ENCODE results near the gene SH3PXD2A.
A peak's percentile ranks its signal among the peaks of the same experiment; 100 is the strongest.

SH3PXD2A gene

GRCh38 chr10:103570844-103571655 lies 284.3 kb downstream of the SH3PXD2A start:
- Histone ChIP-seq H3K36me3 (no peaks in the 10 kb centered on the region), H3K9me3 (no peaks in the 10 kb centered on the region), H3K4me1 (no peaks in the 10 kb centered on the region), H3K27ac (no peak overlapping the region), H3K4me3 (no peak overlapping the region), H3K27me3 (peaks cover 0 to 22% of the 10 kb centered on the region in 2 donors)
- intact Hi-C loops (cut with DNase I; ENCODE audit: low total_unique reads) = no loop called here
- DNase-seq = no peak
- TF ChIP-seq CTCF (IDR thresholded peaks at IDR 0.05) = no peak

- Histone ChIP-seq H3K27me3 (peaks cover 0 to 26% of the 10 kb centered on the region in 2 donors), H3K4me1 (no peaks in the 10 kb centered on the region), H3K9me3 (no peaks in the 10 kb centered on the region), H3K4me3 (no peak overlapping the region), H3K36me3 (no peaks in the 10 kb centered on the region), H3K27ac (no peak overlapping the region)
- TF ChIP-seq CTCF (IDR thresholded peaks at IDR 0.05) = no peak
- intact Hi-C loops (cut with DNase I; ENCODE audit: low total_unique reads) = no loop called here
- no peak for DNase-seq
These were observed 285.5 kb downstream of the SH3PXD2A start for GRCh38 chr10:103569896-103570295.

- H3K4me3 ChIP-seq = no peak overlapping the region
- no peaks in the 10 kb centered on the region for H3K9me3 ChIP-seq
- TF ChIP-seq CTCF (IDR thresholded peaks at IDR 0.05) = no peak
- H3K4me1 ChIP-seq = no peaks in the 10 kb centered on the region
- DNase-seq = no peak
- intact Hi-C loops (cut with DNase I; ENCODE audit: low total_unique reads) = no loop called here
- no peak overlapping the region for H3K27ac ChIP-seq
- peaks cover 0 to 36% of the 10 kb centered on the region in 2 donors for H3K27me3 ChIP-seq
- no peaks in the 10 kb centered on the region for H3K36me3 ChIP-seq
These were observed 286.9 kb downstream of the SH3PXD2A start for GRCh38 chr10:103568505-103568904.

GRCh38 chr10:103566536-103566935 lies 288.8 kb downstream of the SH3PXD2A start:
- Histone ChIP-seq H3K9me3 (no peaks in the 10 kb centered on the region), H3K4me3 (no peak overlapping the region), H3K36me3 (no peaks in the 10 kb centered on the region), H3K27ac (no peak overlapping the region), H3K27me3 (peaks cover 0 to 26% of the 10 kb centered on the region in 2 donors), H3K4me1 (no peaks in the 10 kb centered on the region)
- TF ChIP-seq CTCF (IDR thresholded peaks at IDR 0.05) = no peak
- intact Hi-C loops (cut with DNase I; ENCODE audit: low total_unique reads) = no loop called here
- no peak for DNase-seq

GRCh38 chr10:103564776-103565520 lies 290.4 kb downstream of the SH3PXD2A start:
- intact Hi-C loops (cut with DNase I; ENCODE audit: low total_unique reads) = no loop called here
- no peaks in the 10 kb centered on the region for H3K9me3 ChIP-seq
- DNase-seq = no peak
- H3K27me3 ChIP-seq = peaks cover 0 to 29% of the 10 kb centered on the region in 2 donors
- peak in 1 of 2 experiments; percentile 40 for TF ChIP-seq CTCF (IDR thresholded peaks at IDR 0.05)
- no peak overlapping the region for H3K4me3 ChIP-seq
- H3K4me1 ChIP-seq = no peaks in the 10 kb centered on the region
- no peaks in the 10 kb centered on the region for H3K36me3 ChIP-seq
- H3K27ac ChIP-seq = no peak overlapping the region

Measured in tibial artery (tissue), 4 donors.